ENCODE data around the gene CERS1.

The CERS1 gene

GRCh38 chr19:18895824-18896341 is at the start of gene CERS1:
Gene CERS1 (minus strand): TSS chr19:18896158. CDS start chr19:18896072, 86 bp downstream.
- peak; percentile 79 for DNase-seq (ENCODE audit: low spot score)

- no peak for DNase-seq (ENCODE audit: low spot score)
These were observed 49.3 kb upstream of the CERS1 start for GRCh38 chr19:18945297-18945696.

GRCh38 chr19:18943465-18943864 is 47.5 kb upstream of the CERS1 start:
- no peak for DNase-seq (ENCODE audit: low spot score)

GRCh38 chr19:18942692-18943091 is 46.7 kb upstream of the CERS1 start:
- DNase-seq (ENCODE audit: low spot score): no peak

GRCh38 chr19:18941628-18942354 is 45.8 kb upstream of the CERS1 start:
- DNase-seq (ENCODE audit: low spot score): no peak

- peak; percentile 62 for DNase-seq (ENCODE audit: low spot score)
These were observed 45.0 kb upstream of the CERS1 start, which contains the start of gene HOMER3 for GRCh38 chr19:18940769-18941627. Gene HOMER3 (minus strand): TSS chr19:18941217. CDS start chr19:18938982, 2,235 bp downstream.

- peak; percentile 29 for DNase-seq (ENCODE audit: low spot score)
These were observed 44.2 kb upstream of the CERS1 start for GRCh38 chr19:18939922-18940768.

GRCh38 chr19:18939163-18939562 is 43.2 kb upstream of the CERS1 start:
- no peak for DNase-seq (ENCODE audit: low spot score)

GRCh38 chr19:18933297-18933696 is 37.3 kb upstream of the CERS1 start:
- no peak for DNase-seq (ENCODE audit: low spot score)

- peak; percentile 74 for DNase-seq (ENCODE audit: low spot score)
These were observed 36.4 kb upstream of the CERS1 start for GRCh38 chr19:18932216-18932841.

GRCh38 chr19:18931316-18932162 is 35.6 kb upstream of the CERS1 start:
- DNase-seq (ENCODE audit: low spot score): no peak

GRCh38 chr19:18929311-18929710 is 33.4 kb upstream of the CERS1 start:
- DNase-seq (ENCODE audit: low spot score): no peak

GRCh38 chr19:18928018-18928805 is 32.3 kb upstream of the CERS1 start:
- DNase-seq (ENCODE audit: low spot score): no peak

GRCh38 chr19:18924684-18925213 is 28.8 kb upstream of the CERS1 start:
- no peak for DNase-seq (ENCODE audit: low spot score)

GRCh38 chr19:18922228-18922985 is 26.4 kb upstream of the CERS1 start:
- no peak for DNase-seq (ENCODE audit: low spot score)

- no peak for DNase-seq (ENCODE audit: low spot score)
These were observed 25.6 kb upstream of the CERS1 start for GRCh38 chr19:18921593-18921992.

GRCh38 chr19:18920400-18920799 is 24.4 kb upstream of the CERS1 start:
- no peak for DNase-seq (ENCODE audit: low spot score)

- DNase-seq (ENCODE audit: low spot score): no peak
These were observed 23.9 kb upstream of the CERS1 start for GRCh38 chr19:18919900-18920214.
